NCI-H345 (cell line): ENCODE measurements around the gene HMGCLL1.

Experiments used
- DNase-seq: peaks from one replicate; lab custom pipeline; 2025; lab: John Stamatoyannopoulos, UW

Gene HMGCLL1

GRCh38 chr6:55531496-55531895 lies 47.5 kb downstream of the HMGCLL1 start:
- no peak for DNase-seq

- no peak for DNase-seq
Measured at GRCh38 chr6:55530931-55531330, 48.1 kb downstream of the HMGCLL1 start.

GRCh38 chr6:55528624-55529023 lies 50.4 kb downstream of the HMGCLL1 start:
- DNase-seq: no peak

GRCh38 chr6:55524441-55524840 lies 54.6 kb downstream of the HMGCLL1 start:
- DNase-seq: no peak

- DNase-seq: no peak
Measured at GRCh38 chr6:55518529-55519060, 60.4 kb downstream of the HMGCLL1 start.

GRCh38 chr6:55516736-55517135 lies 62.3 kb downstream of the HMGCLL1 start:
- no peak for DNase-seq

- DNase-seq: no peak
Measured at GRCh38 chr6:55512904-55513303, 66.1 kb downstream of the HMGCLL1 start.

GRCh38 chr6:55511122-55511800 lies 67.7 kb downstream of the HMGCLL1 start:
- no peak for DNase-seq

GRCh38 chr6:55499591-55499990 lies 79.4 kb downstream of the HMGCLL1 start:
- no peak for DNase-seq

- DNase-seq: no peak
Measured at GRCh38 chr6:55497694-55498093, 81.3 kb downstream of the HMGCLL1 start.

GRCh38 chr6:55496201-55496600 lies 82.8 kb downstream of the HMGCLL1 start:
- no peak for DNase-seq

- no peak for DNase-seq
Measured at GRCh38 chr6:55495277-55495676, 83.7 kb downstream of the HMGCLL1 start.

GRCh38 chr6:55494411-55494810 lies 84.6 kb downstream of the HMGCLL1 start:
- DNase-seq: no peak

- DNase-seq: no peak
Measured at GRCh38 chr6:55492259-55492658, 86.7 kb downstream of the HMGCLL1 start.

- no peak for DNase-seq
Measured at GRCh38 chr6:55490871-55491270, 88.1 kb downstream of the HMGCLL1 start.

- DNase-seq: no peak
Measured at GRCh38 chr6:55474382-55474781, 104.6 kb downstream of the HMGCLL1 start.

GRCh38 chr6:55473722-55474121 lies 105.3 kb downstream of the HMGCLL1 start:
- DNase-seq: no peak

GRCh38 chr6:55469951-55470366 lies 109.0 kb downstream of the HMGCLL1 start:
- no peak for DNase-seq

GRCh38 chr6:55456016-55456415 lies 123.0 kb downstream of the HMGCLL1 start:
- DNase-seq: no peak

- no peak for DNase-seq
Measured at GRCh38 chr6:55450005-55450404, 129.0 kb downstream of the HMGCLL1 start.

- no peak for DNase-seq
Measured at GRCh38 chr6:55449225-55449624, 129.8 kb downstream of the HMGCLL1 start.

- DNase-seq: no peak
Measured at GRCh38 chr6:55448451-55448850, 130.5 kb downstream of the HMGCLL1 start.

GRCh38 chr6:55447891-55448290 lies 131.1 kb downstream of the HMGCLL1 start:
- DNase-seq: no peak

GRCh38 chr6:55445648-55446204 lies 133.3 kb downstream of the HMGCLL1 start:
- no peak for DNase-seq
